Epithelial cell of prostate (primary cell): ENCODE results near the gene SARDH.

Experiments used
- DNase-seq: peaks from one replicate; pipeline ENCODE4 v3.0.0-alpha.2; 2011; ENCODE audit warnings: low read depth, low spot score
- H3K27ac ChIP-seq: fragments of 450-650 bp; 2 replicates; pipeline ENCODE4 v1.5.1; 2017; ENCODE audit warnings: mild to moderate bottlenecking

The SARDH gene

DNA sequence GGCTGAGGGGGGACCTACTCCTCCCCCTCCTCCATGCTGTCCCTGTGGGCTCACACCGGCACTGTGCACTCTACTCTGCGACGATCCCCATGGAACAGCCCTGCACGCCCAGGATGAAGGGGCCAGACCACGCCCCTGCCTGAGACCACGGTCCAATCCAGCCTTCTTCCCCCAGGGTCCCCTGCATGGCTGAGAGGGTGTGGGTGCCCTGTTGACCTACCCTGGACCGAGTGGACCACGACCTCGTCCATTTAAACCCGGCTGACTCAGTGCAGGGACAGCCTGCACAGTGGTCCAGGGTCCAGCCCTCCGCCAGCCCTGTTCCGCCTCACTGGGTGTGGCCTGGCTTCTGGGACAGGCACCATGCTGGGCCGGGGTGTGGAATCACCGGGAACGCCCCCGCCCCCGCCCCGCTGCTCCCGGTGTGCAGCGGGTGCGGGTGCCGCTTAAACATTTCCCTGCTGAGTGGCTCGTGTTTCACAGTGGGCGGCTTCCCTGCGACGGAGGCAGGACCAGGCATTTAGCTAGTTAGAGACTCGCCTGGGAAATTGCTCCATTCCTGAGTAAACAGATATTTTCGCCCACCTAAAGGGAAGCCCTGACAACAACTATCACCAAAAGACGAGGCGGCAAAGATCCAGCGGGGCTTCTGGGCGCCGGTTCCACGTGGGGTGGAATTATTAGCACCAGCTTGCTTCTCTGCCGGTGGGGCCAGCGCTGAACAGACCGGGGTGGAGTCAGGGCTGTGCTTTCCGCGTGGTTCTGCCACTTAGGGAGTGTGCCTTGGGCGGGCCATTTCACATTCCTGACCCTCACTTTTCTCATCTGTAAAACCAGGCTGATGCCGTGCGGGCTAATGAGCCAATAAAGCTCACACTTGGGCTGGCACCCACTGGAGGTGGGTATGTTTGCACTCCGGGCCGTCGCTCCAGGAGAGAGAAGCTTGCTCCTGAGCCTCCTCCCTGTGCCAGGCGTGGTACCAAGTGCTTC lies 79.4 kb downstream of the SARDH start:
- DNase-seq = no peak
- H3K27ac ChIP-seq = no peak overlapping the region

DNA sequence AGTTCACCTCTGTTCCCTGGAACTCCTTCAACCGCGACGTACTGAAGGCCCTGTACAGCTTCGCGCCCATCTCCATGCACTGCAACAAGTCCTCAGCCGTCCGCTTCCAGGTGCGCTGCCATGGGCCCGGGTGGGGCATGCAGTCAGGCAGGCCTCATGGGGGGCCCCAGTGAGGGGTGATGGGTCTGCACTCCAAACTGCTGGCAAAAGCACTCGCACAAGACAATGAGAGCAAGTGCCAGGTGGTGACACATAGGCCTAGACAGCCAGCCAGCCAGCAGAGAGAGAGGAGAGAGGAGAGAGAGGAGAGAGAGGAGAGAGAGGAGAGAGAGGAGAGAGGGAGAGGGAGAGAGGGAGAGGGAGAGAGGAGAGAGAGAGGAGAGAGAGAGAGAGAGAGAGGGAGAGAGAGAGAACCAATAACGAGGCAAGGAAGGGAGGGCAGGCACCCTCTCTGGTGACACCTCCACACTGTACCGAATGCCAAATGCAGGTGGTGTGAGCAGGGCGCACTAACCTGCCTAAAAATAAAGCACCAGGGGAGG lies 81.0 kb downstream of the SARDH start:
- no peak overlapping the region for H3K27ac ChIP-seq
- no peak for DNase-seq

DNA sequence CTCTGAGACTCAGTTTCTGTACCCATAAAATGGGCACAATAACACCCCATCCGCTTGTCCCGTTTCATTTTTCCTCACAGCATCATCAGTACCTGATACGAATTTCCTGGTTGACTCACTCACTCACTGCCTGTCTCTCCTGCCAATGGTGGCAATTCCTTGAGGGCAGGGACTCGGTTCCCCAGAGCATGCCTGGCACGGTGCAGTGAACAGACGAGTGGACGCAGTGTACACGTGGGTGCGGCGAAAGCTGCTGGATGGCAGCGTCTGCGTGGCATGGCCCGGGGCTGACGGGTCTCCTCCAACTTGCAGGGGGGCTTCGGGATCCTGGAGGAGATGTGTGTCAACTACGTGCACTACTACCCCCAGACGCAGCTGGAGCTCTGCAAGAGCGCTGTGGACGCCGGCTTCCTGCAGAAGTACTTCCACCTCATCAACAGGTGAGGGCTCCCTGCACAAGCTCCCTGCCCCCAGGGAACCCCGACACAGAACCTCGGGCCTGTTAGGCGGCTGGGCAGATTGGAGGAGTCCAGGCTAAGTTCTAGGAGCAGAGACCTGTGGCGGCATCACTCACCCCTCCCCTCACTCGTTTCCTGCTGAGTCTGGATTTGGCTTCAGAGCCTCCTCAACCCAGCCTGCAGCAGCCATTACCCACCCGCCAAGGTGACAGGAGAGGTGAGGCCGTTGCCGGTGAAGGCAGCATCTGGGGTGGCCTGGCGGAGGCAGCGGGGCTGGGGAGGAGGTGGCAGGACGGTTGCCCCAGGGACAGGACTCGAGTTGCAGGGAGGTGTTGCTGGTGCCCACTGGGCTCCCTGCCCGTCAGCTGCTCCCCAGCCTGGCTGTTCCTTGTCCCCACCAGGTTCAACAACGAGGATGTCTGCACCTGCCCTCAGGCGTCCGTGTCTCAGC lies 81.7 kb downstream of the SARDH start:
- H3K27ac ChIP-seq = no peak overlapping the region
- no peak for DNase-seq

DNA sequence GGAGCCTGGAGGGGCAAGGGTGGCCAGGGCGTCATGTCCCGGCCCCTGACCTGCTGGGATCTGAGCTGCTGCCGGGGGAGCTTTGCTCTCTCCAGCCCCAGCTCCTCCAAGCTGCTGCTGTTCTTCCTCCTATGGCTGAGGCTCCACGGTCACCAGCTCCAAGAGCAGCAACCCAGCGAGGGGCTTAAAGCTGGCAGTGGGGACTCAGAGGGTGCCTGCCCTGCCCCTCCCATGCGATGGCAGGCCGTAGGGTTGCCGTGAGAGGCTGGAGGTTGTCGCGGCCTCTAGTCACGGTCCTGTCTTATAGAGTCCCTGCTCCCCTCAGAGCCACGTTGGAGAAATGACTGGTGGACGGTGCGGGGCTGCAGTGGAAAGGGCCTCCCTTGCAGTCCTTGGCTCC lies 82.5 kb downstream of the SARDH start:
- no peak overlapping the region for H3K27ac ChIP-seq
- no peak for DNase-seq

DNA sequence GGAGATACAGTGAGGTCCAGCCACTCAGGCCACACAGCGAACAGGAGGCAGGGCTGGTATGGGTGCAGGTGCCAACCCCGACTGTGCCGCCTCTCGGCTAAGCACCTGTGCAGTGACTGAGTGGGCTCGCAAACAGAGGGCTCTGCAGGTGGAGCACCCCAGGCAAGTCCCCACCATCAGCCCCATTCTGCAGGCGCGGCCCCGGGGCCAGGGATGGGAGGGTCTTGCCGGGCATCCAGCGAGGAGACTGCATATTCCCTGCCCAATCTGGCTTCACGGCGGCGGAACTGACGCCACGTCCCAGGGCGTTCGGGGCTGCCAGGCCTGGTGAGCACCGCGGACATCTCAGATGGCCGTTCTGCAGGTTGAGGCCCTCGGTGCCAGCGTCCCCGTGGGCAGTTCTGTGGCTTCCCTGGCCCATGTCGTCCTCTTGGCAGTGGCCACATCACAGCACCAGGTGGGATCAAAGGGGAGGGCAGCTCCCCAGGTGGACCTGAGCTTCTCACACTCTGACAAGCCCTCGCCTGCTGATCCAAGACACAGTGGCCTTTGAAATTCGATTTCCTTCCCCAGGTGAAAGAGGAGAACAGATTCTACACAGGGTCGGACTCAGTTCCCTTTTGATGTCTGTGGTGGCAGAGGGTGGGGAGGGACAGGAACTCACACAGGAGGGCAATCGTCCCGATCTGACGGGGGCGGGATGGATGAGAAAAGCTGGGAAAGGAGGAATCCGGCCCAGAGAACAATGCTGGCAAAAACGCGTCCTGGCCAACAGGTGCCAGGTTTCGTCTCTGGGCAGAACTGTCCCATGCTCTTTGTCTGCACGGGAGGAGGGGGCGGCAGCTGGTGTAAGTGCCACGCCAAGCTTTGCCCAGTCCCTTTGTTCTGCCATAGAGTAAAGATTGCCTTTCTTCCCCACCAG lies 83.2 kb downstream of the SARDH start:
- no peak overlapping the region for H3K27ac ChIP-seq
- no peak for DNase-seq

DNA sequence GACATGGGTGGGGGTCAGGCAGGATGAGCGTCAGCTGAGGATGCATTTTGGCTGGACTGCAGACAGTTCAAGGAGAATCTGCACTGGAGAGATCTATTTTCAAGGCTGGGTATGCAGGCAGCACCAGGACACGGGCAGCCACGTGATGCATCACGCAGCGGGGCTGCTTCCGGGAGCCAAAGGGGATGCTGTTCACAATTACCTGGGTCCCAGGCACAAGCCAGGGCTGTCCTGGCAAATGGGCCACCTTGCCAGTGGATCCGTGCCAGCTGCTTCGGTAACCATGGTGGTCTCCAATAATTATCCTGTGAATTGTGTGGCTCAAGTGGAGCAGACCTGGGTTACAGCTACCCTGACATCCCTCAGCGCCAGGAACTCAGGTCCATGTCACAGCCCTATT lies 84.5 kb downstream of the SARDH start:
- H3K27ac ChIP-seq = no peak overlapping the region
- DNase-seq = no peak

DNA sequence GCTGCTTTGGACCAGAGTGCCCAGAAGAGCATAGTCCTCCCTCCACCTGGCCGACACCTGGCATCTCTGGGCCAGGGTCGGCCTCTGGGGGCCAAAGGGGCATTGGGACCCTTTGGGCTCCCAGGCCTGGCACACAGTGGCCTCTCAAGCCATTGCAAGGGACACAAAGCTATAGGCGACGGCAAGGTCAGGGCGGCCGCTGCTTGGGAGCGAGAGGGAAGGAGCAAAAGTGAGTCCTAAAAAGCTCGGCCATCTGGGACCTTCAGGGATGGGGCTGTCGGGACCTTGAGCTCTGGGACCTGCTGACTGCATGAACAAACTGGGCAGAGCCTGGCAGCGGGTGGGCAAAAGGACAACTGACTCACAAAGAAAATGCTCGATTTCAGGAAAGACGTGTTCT lies 88.1 kb downstream of the SARDH start:
- no peak overlapping the region for H3K27ac ChIP-seq
- DNase-seq = no peak

DNA sequence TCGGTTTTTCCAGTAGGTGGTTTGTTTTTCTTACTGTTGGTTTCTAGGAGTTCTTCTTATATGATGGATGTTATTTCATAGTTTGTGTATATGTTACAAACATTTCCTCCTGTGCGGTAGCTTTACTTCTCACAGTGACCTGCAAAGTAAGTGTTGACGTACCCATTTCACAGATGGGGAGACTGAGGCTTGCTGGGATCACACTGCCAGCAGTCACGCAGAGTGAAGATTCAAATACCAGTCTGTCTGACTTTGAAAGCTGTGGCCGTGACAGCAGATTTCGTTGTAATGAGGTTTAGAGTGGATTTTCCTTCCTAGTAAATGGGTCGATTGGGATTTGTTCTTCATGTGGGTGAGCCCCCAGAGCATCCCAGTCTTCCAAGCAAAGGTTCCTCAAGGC lies 89.0 kb downstream of the SARDH start:
- DNase-seq = no peak
- no peak overlapping the region for H3K27ac ChIP-seq

DNA sequence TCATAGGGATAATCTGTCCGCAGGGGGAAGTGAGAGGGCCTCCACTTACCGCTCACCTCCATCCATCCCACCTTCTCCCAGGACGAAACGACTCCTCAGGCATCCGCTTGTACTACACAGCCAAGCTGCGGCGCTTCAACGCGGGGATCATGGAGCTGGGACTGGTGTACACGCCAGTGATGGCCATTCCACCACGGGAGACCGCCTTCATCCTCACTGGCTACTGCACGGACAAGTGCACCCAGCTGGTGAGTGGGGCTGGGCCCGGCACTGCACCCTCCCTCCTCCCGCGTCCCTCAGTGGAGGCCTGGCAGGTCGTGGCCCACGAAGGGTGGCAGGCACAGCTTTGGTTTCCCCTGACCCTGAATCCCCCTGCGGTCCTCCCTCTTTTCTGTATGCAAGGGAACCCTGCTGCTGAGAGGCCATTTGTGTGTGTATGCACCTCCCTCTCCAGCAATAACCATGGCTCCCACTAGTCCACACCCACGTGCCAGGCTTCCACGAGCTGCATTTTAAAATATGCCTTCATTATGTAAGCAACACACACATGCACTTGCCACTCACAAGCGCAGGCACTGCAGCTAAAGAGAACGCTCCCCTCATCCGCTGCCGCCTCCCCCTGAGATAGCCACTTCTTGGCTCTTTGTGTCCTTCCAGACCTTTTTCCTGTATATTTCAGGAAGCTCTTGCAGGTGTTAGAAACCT lies 90.2 kb downstream of the SARDH start:
- DNase-seq = no peak
- no peak overlapping the region for H3K27ac ChIP-seq

DNA sequence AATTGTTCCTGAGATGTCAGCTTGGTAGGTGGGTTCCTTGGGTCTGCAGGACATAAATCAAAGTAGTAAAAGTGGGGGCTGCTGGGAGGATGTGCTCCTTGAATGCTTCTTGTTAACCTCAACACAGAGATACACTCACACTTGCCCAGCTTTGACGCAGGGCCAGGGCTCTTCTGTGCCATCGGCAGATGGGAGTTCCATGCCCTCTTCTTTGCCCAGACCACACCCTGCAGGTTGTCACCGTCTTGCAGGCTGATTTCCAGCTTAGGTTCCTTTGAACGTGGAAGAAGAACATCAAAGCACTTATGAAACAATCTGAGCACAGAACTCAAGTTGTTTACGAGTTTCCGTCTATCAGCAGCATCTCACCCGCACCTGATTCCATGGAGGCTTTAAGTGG lies 91.0 kb downstream of the SARDH start:
- no peak for DNase-seq
- no peak overlapping the region for H3K27ac ChIP-seq

DNA sequence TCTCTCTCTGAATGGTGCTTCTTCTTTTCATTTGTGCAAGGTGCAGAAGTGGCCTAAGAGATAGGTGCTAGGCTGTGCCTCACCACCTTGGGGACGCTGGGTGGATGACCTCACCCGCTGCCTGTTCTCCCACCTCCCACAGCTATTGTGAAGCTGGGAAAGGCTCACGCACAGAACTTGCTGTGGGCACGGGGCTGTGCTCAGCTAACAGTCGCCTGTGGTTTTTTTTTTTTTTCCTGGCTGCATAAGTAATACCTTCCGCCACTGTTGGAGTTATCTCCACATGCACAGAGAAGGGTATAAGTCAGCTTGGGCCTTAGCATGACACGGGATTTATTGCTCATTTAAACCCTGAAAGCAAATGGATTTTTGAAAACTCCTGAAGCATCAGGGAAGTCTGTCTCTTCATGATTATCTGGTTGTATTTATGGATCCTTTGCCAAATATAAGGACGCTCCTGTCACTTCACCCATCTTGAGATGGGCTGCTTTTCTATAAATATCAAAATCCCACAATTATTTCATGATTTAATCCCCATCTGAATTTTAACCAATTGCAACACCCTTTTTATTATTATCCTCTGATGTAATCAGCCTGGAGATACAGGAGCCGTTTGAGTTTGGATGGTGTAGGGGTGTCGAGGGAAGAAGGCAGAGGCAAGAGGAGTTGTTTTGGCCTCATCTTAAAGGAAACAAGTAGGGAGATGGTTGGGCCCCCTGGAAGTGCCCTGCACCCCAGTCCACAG lies 93.0 kb downstream of the SARDH start:
- no peak overlapping the region for H3K27ac ChIP-seq
- no peak for DNase-seq

DNA sequence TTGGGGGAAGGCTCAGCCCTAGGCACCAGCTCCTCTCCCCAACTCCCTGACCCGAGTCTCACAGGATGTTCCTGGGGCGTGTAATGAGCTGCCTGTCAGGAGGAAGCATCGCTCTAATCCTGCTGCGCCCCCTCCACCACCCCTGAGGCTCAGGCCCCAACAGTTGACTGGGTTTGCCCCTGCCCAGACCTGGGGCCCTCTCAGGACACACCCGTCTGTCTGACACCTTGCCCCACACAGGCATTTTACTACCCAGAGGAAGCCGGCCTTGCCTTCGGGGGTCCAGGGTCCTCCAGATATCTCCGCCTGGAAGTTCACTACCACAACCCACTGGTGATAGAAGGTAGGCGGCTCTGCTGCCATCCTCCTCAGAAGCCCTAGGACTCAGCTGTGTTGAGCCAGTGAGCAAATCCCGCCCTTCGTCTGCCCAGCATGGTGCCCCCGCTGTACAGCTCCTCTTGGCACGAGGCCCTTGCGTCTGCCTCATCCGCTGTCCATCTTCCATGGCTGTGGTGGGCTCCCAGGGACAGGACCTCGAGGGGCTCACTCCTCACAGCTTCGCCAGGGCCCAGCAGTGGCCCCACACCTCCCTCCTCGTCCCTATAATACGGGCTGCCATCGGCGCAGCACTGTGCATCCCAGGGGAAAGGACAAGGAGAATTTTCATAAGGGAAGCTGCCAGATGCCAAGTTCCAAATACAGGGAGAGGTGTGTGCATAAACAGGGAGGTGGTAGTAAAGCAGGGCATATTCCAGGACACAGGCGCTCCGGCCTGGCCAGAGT lies 94.0 kb downstream of the SARDH start:
- H3K27ac ChIP-seq = no peak overlapping the region
- DNase-seq = no peak

DNA sequence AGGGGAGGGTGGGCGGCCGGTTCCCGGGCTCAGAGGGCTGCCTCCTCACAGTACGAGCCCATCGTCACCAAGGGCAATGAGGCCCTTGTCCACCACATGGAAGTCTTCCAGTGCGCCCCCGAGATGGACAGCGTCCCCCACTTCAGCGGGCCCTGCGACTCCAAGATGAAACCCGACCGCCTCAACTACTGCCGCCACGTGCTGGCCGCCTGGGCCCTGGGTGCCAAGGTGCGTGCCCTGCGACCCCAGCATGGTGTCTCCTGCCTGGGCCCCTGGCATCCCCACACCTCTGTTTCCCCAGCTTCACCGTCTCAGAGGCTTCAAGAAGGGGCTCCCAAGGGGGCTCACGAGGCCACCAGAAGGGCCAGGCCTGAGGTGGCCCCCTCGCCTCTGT lies 94.8 kb downstream of the SARDH start:
- DNase-seq = no peak
- no peak overlapping the region for H3K27ac ChIP-seq

DNA sequence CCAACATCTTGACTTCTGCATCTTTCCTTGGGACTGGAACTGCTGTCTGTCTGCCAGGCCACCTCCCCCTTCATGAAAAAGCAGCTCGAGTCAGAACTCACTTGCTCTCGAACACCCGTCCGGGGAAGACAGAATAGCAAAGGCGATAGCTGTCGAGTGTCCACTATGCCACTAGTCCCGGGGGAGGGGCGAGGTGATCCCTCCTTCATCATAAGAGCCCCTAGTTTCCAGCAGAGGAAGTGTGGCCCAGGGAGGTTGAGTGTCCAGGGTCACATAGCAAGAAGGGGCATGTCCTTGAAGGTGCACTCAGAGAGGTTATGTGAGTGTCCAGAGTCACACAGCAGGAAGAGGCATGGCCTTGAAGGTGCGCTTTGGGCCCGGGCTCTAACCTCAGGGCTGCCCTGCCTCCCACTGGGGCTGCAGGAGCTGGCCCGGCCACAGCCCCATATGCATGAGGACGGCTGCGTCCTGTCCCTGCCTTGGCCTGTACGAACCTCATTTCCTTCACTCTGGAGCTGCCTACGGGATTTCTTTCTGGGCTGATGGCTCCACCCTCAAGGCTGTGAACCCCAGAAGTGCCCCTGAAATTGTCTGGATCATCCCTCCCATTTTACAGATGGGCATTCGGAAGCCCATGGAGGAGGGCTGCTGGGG lies 95.3 kb downstream of the SARDH start:
- H3K27ac ChIP-seq = no peak overlapping the region
- no peak for DNase-seq

DNA sequence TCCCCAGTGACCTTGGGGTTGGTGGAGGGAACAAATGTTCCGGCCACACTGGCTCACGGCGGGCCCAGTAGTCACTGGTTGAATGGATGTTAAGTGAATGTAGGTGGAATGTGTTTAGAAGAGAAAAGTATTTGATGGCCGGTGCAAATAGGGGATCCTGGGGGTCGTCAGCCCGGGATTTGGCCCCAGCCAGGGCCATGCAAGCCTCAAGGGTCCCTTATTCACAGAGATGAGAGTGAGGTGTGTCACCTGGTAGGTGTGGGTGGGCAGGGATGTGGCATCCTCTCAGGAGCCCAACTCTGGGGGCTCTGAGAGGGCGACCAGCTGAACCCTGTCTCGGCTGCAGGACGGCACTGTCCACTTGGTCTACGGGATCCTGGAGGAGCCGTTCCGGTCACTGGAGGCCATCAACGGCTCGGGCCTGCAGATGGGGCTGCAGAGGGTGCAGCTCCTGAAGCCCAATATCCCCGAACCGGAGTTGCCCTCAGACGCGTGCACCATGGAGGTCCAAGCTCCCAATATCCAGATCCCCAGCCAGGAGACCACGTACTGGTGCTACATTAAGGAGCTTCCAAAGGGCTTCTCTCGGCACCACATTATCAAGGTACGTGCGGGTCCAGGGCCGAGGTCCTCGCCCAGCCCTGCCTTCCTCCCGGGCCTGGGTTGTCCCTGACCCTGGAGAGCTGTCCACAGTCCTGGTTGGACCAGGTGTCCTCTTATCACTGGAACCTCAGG lies 96.1 kb downstream of the SARDH start:
- no peak overlapping the region for H3K27ac ChIP-seq
- DNase-seq = no peak

DNA sequence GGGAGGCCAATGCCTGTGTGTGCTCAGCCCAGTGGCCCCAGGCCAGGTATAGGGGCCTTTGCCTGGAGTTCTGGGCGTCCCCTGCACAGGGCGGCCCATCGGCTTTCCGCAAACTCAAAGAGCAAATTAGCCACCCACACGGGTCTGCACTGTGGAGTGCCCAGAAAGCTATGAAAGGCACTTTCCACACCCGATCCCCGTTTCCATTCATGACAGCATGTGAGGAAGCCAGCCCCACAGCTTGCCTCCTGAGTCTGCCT lies 96.8 kb downstream of the SARDH start:
- DNase-seq = no peak

More for the DNA sequence above, 96.8 kb downstream of the SARDH start:
- no peak overlapping the region for H3K27ac ChIP-seq
